ENCODE measurements around the gene GABRG3. TPM values are rescaled to one million over a fixed set of nuclear protein-coding genes. Genes with fewer than 3 reads are reported as not detected.
A peak's percentile ranks its signal among the peaks of the same experiment; 100 is the strongest.

The GABRG3 gene
- total RNA-seq, 1 donor from 2014 or later = not detected

DNA sequence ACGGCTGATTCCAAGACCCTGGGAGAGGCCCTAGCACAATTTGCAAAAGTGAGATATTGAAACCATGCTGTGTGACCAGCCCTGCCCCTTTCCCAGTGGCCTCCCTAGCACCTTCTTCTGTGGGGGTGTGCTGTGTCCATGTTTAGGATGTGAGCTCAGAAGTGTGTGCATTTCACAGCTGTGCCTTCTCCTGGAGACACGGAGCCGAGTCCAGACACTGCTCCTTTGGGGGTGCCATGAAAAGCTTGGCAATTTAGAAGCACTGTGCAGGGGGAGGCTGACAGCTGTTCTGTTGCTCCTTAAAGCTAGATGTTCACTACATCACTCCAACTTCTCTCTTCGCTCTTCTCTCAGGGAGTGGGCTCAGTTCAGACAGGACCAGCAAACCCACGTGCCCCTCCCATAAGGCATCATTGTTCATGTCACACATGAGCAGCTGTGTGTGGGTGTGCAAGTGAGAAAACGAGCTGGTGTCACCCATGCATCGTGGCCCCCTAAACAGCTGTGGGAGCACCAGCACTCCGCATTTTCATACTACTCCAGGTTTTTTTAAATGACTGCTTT lies 492.6 kb downstream of the GABRG3 start:
- ATAC-seq (no peak), DNase-seq (ENCODE audit: missing footprints) (no peak)
- intact Hi-C loops (cut with DNase I) = no loop called here

DNA sequence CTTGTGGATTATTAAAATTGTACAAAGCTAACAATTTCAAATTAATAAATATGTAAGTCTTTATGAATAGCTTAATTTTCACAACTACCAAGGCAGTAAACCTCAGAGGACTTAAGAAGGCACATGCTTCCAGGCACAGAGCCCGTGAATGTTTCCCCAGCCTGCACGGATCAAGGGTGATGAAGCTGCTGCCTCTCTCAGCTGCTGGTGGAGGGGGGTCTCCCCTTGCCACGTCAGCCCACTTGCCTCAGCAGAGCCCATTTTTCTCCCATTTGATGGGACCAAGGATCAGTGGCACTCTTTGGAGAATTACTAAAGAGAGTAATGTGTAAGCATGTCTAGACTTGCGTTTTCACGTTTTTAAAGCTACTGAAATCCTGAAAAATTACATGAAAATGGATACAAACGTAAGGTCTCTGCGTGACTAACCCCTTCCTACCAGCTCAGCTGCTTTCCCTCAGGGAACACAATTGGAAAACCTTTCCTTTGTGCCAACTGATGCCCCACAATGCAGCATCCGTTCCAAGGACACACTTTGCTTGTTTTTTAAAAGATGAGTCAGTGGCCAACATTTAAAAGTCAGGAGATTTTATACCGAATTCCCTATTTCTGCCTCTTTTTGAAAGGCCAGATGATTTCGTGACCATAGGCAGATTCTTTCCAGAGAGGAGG lies 494.1 kb downstream of the GABRG3 start:
- no peak for DNase-seq (ENCODE audit: missing footprints)
- no peak for ATAC-seq
- intact Hi-C loops (cut with DNase I) = no loop called here

DNA sequence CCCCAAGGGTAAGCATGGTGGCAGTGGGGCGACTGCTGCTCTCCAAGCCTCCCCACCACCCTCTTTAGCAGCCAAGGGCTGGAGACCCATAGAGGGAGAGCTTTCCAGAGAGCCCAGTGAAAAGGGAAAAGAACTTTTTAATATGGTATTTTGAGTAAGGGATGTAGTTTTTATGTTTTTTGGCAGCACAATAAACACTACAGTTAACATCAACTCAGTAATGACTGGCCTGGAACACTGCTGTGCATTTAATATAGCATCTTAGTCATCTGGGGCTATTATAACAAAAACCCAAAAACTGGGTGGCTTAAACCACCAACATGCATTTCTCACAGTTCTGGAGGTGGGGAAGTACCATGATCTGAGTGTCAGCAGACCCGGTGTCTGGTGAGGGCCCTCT lies 495.8 kb downstream of the GABRG3 start:
- ATAC-seq = no peak
- intact Hi-C loops (cut with DNase I) = no loop called here

DNA sequence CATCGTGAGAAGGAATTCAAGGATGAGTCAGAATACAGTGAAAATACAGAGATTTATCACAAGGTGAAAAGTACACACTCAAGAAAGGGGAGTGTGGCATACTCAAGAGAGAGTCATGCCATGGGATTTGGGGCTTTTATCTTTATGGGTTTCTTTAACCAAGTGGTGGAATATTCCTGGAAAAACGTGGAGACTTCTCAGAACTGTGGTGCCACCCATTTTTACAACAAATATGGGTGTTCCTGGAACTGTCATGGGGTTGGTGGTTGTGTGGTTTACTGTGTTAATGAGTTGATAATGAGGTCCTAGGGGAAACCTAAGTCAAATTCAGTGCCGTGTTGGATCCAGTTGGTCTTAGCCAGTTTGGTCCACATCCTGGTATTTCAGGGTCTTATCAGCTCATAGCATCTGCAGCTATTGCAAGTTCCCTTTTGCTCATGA lies 497.2 kb downstream of the GABRG3 start:
- ATAC-seq = no peak
- no peak for DNase-seq (ENCODE audit: missing footprints)
- intact Hi-C loops (cut with DNase I) = no loop called here

More for the DNA sequence above, 495.8 kb downstream of the GABRG3 start:
- DNase-seq (ENCODE audit: missing footprints) = no peak

DNA sequence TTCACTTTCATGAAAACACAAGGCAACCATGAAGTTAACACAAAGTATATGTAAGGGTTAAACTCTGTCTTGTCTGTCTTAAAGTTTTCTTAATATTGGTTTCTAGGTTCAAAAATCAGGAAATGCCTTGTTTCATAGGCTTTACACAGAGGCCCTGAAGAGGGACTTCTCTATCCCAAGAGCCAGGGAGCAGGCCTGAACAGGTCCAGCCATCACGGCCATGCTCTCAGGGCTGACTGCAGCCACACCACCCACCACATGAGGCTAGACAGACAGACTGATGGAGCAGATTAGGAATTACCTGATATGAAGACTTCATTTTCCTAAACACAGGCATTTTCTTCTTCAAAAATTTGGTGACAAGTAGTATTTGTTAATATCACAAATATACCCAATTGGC lies 502.9 kb downstream of the GABRG3 start:
- intact Hi-C loops (cut with DNase I) = no loop called here
- no peak for DNase-seq (ENCODE audit: missing footprints)

DNA sequence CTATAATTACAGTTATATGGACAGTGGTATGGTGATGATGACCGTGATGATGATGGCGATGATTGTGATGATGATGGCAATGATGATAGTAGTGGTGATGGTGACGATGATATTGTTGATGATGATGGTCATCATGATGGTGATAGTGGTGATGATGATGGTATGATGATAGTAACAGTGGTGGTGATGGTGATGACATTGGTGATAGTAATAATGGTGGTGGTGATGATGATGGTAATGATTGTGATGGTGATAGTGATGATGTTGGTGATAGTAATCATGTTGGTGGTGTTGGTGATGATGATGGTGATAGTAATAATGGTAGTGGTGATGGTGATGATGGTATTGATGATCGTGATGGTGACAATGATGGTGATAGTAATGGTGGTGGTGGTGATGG lies 504.4 kb downstream of the GABRG3 start:
- intact Hi-C loops (cut with DNase I) = no loop called here
- no peak for DNase-seq (ENCODE audit: missing footprints)
- no peak for ATAC-seq

More for the DNA sequence above, 502.9 kb downstream of the GABRG3 start:
- ATAC-seq = no peak

DNA sequence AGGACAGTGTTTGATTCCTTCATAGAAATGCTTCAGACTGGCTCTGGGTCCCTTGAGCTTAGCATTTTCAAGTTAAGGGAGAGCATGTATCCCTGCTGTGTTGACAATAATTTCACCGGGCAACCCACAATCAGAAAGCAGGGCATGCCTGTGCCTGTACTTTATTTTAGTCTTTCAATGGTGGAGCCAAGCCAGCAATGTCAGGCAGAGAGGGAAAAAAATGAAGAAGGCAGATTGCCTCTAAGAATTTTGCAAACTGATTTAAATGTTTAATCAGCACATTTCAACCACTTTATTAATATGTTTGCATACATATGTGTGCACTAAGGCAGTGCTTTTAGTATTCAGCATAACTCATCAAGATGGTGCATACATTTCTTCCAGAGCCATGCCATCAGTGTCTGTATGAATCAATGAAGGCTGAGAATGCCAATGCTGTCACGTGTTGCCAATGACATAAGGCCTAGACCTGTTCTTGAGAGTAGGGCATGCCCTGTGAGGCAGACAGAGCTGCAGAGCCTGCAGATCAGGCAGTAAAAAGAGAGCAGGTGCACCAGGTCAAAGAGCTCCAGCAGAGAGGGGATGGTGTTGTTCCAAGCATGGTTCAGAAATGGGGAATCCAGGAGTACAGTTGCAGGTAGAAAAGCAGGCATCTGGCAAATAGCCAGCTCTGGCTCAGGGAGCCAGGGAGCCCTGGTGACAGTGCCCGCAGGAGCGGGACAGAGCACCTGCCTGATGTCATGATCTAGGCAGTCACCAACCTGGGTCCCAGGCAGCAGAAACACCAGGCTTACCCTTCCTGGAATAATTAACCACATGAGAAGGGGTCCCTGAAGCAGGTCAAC lies 508.5 kb downstream of the GABRG3 start:
- peak; percentile 89 for ATAC-seq
- intact Hi-C loops (cut with DNase I) = no loop called here
- no peak for DNase-seq (ENCODE audit: missing footprints)

DNA sequence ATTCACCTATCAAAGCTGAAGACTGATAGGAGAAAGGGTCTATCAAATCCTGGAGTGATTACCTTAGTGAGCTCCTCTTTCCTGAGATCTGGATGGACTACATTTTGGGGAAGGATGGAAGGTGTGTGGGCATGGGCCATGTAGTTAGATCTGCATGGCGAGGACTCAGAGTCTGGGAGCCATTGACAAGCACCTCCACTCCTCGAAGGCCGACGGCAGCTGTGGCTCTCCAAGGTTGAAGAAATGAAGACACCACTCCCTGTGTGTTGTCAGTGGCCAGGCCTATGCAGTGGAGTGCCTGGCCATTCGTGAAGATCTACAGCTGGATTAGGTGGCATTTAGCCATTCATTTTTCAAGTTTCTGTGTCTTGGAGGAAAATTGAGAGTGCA lies 509.2 kb downstream of the GABRG3 start:
- DNase-seq (ENCODE audit: missing footprints) (no peak), ATAC-seq (no peak)
- intact Hi-C loops (cut with DNase I) = no loop called here

DNA sequence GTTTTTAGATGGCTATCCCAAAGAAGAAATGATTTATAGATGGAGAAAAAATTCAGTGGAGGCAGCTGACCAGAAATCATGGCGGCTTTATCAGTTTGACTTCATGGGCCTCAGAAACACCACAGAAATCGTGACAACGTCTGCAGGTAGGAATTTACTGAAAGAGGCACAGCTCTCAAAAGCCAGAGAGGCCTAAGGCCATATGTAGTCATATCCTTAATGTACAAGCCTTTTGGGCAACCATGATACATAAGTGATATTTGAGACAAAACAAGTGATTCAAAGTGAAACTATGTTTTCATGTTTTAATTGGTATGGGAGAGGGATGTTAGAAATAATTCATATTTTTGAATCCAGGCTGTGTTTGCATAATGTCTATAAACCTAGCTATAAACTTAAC lies 509.7 kb downstream of the GABRG3 start:
- DNase-seq (ENCODE audit: missing footprints) (no peak), ATAC-seq (no peak)
- intact Hi-C loops (cut with DNase I) = no loop called here

DNA sequence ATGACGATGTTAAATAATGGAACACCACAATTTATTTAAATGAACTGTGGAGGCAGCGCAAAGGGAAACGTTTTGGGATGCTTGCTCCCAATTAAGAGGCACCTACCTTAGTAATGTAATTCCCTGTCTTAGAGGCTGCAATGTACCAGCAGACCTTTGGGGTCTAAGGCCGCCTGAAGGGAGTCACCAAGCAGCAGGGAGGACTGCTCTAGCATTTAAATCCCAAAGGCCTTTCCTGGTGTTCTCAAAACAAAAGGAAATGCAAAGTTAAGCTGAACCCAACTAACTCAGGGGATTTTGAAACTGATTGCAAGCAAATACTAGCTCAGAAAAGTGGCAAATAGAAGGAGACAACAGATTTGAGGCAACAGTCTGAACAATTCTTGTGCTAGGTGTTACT lies 510.8 kb downstream of the GABRG3 start:
- intact Hi-C loops (cut with DNase I) = no loop called here
- ATAC-seq (no peak), DNase-seq (ENCODE audit: missing footprints) (no peak)

DNA sequence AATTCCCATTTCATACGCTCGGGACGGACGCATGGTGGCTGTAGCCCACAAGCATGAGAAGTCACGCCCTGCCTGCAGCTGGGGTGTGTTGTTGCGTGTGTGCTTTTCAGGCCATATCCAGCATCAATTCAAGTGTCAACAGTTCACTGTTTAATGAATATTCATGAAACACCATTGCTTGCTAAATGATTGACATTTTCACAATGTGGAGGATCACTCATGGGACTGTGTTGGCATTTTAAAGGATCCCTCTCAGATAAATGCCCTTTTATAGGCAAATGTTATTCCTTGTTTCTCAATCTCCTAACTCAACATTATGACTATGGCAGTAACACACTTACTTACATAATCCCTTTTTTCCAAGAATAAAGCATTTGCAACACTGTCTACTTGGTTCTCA lies 511.3 kb downstream of the GABRG3 start:
- ATAC-seq (no peak), DNase-seq (ENCODE audit: missing footprints) (no peak)
- intact Hi-C loops (cut with DNase I) = no loop called here

DNA sequence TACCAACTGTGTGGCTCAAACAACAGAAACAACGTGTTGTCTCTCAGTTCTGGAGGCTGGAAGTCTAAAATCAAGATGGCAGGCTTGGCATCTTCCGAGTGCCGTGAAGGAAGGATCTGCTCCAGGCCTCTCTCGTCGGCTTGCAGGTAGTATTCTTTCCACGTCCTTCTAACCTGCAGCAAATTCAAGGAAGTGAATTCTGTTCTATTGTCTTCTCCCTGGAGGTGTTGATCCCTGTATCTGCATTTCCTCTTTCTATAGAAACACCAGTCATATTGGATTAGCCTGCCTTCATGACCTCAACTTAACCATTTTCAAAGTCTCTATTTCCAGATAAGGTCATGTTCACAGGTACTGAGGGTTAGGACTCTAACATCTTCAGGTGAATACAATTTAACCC lies 512.1 kb downstream of the GABRG3 start:
- intact Hi-C loops (cut with DNase I) = no loop called here
- DNase-seq (ENCODE audit: missing footprints) (no peak), ATAC-seq (no peak)

DNA sequence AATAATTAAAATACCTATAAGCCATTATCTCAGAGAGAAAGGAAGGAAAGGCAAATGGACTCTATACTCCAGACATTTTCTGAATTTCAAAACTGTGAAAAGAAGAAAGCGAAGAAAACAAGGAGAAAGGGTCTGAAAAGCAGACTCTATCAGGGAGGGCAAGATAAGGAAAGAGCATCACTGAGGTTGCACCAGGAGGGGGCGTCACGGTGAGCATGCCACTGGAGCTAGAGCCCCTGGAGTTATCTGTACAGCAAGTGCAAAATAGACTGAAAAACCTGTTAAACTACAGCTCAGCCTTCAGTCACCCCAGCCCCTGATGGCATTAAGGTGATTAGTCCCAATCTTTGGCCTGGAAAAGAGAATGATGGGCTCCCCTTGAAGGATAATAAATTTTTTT lies 514.3 kb downstream of the GABRG3 start:
- ATAC-seq (no peak), DNase-seq (ENCODE audit: missing footprints) (no peak)
- intact Hi-C loops (cut with DNase I) = no loop called here

DNA sequence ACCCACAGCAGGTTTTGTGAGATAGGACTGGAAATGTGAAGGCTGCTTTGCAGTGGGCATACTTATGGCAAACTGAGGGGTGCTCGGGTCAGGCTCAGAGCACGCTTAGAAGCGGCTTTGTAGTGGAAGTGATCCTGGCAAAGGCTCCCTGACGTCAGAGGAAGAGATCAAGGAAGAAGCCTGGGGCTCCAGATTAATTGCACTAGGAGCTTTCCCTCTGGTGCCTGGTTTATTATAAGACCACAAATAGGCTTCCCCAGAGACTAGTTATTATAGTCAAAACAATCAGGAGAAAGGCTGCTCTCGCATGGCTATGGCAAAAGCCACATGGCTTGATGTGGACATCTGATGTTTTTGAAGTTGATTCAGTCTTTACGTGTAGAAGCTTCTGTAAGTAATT lies 515.1 kb downstream of the GABRG3 start:
- no peak for ATAC-seq
- no peak for DNase-seq (ENCODE audit: missing footprints)
- intact Hi-C loops (cut with DNase I) = no loop called here

DNA sequence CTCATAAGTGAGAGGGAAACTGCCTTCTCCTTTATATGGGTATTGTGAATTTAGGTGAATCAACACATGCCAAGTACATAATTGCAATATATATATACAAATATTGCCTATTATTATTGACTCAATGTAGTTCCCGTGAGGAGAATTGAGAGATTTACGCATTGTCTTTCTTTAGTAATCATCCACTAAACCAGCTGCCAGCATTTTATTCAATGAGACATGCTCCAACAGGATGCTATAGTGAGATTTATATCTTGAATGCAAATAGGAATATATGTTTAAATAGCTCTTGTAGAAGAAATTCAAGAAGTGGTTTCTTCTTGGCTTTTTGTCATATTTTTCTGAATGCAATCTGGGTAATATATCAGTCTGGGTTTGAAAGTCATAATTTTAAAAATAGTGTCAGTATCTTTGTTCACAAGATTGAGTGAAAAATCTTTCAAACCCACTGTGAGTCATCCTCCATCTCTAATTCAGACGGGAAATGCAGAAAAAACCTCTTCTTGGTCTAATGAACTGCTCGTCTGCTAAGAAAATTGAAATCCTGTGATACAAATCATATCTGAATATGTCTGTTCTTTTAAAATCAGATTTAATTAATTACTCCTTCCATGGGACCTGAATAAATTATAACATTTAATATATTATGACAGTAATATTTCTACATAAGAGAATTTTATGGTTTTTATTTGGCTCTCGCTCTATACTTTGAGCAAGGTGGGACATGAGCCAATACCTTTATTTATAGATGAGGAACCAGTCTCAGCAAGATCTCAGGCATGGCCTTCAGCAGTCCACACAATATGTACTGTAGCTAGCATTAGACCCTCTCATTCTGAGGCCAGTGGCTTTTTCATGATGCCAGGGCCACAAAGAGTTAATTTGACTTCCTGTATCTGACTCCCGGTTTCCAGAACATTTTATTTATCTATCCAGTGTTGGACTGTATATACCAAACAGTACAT lies 516.0 kb downstream of the GABRG3 start:
- intact Hi-C loops (cut with DNase I) = no loop called here
- no peak for DNase-seq (ENCODE audit: missing footprints)

DNA sequence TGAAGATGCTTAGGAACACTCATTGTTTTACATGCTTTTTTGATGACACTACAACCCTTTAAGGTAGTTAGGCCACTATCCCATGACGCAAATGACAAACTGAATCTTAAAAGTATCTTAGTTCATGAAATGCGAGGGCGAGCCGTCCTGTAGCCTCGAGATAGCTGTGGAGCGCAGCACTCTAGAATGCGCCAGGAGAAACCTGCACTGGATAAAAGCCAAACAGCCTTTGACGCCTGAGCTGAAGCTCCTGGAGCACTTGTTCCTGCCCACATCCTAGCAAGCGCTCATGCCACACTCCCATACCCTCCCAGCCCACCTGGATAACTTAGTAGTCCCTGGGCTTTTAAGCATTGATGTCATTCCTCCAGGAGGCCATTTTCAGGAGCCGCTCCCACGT lies 516.9 kb downstream of the GABRG3 start:
- DNase-seq (ENCODE audit: missing footprints) (no peak), ATAC-seq (no peak)
- intact Hi-C loops (cut with DNase I) = no loop called here

More for the DNA sequence above, 516.0 kb downstream of the GABRG3 start:
- no peak for ATAC-seq

DNA sequence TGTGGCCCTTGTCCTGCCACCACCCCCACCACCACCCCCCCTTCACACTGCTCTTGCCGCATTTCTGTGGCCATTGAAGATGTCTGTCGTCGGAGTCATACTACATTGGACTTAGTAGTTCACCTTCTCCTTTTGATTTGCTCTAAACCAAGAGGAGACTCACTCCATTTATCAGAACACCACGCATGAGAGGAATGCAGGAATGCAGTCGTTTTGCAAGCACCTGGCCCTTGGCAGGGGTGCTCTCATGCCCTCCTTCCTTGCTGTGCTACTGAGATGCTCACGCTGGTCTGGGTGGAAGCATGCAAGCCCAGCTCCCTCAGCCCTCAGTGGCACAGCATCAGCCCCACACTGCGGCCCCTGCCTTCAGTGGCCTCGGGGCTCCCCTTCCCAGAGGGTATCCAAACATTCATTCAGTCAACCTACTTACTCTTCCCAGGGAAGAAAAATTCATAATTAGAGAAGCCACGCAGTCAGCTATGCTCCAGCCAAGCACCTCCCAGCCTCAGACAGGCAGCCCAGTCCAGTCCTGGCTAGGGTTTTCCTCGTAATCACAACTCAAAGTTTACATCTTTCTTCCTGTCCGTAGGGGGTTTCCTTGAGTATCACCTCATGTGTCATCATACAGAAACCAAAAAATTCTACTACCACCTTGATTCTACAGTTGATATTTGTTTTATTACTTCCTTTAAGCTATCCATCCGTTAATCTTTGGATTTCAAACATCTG lies 520.0 kb downstream of the GABRG3 start:
- intact Hi-C loops (cut with DNase I) = no loop called here
- DNase-seq (ENCODE audit: missing footprints) (no peak), ATAC-seq (no peak)

Measured in Right ventricle myocardium inferior (tissue), 1 donor.